GM10847 (cell line): ENCODE data around the gene PROC.

ENCODE experiments used
- POLR2A ChIP-seq: IDR thresholded peaks from 2 replicates; pipeline ENCODE4 v1.6.1; 2011; ENCODE audit not compliant: insufficient read length; ENCODE audit errors: extremely low read depth

Gene PROC

GRCh38 chr2:127419448-127420038 lies 1.3 kb downstream of the PROC start:
- no peak for TF ChIP-seq POLR2A

- no peak for TF ChIP-seq POLR2A
Measured at GRCh38 chr2:127420039-127420864, 2.0 kb downstream of the PROC start.

DNA sequence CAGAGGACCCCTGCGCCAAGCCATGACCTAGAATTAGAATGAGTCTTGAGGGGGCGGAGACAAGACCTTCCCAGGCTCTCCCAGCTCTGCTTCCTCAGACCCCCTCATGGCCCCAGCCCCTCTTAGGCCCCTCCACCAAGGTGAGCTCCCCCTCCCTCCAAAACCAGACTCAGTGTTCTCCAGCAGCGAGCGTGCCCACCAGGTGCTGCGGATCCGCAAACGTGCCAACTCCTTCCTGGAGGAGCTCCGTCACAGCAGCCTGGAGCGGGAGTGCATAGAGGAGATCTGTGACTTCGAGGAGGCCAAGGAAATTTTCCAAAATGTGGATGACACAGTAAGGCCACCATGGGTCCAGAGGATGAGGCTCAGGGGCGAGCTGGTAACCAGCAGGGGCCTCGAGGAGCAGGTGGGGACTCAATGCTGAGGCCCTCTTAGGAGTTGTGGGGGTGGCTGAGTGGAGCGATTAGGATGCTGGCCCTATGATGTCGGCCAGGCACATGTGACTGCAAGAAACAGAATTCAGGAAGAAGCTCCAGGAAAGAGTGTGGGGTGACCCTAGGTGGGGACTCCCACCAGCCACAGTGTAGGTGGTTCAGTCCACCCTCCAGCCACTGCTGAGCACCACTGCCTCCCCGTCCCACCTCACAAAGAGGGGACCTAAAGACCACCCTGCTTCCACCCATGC lies 3.0 kb downstream of the PROC start:
- no peak for TF ChIP-seq POLR2A

DNA sequence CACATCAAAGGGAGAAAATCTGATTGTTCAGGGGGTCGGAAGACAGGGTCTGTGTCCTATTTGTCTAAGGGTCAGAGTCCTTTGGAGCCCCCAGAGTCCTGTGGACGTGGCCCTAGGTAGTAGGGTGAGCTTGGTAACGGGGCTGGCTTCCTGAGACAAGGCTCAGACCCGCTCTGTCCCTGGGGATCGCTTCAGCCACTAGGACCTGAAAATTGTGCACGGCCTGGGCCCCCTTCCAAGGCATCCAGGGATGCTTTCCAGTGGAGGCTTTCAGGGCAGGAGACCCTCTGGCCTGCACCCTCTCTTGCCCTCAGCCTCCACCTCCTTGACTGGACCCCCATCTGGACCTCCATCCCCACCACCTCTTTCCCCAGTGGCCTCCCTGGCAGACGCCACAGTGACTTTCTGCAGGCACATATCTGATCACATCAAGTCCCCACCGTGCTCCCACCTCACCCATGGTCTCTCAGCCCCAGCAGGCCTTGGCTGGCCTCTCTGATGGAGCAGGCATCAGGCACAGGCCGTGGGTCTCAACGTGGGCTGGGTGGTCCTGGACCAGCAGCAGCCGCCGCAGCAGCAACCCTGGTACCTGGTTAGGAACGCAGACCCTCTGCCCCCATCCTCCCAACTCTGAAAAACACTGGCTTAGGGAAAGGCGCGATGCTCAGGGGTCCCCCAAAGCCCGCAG lies 3.8 kb downstream of the PROC start:
- no peak for TF ChIP-seq POLR2A

GRCh38 chr2:127422559-127423477 lies 4.6 kb downstream of the PROC start:
- TF ChIP-seq POLR2A: no peak

DNA sequence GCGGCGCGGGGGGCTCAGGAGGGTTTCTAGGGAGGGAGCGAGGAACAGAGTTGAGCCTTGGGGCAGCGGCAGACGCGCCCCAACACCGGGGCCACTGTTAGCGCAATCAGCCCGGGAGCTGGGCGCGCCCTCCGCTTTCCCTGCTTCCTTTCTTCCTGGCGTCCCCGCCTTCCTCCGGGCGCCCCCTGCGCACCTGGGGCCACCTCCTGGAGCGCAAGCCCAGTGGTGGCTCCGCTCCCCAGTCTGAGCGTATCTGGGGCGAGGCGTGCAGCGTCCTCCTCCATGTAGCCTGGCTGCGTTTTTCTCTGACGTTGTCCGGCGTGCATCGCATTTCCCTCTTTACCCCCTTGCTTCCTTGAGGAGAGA lies 5.2 kb downstream of the PROC start:
- no peak for TF ChIP-seq POLR2A

- no peak for TF ChIP-seq POLR2A
Measured at GRCh38 chr2:127423880-127424279, 5.7 kb downstream of the PROC start.

- TF ChIP-seq POLR2A: no peak
Measured at GRCh38 chr2:127424598-127425520, 6.6 kb downstream of the PROC start.

GRCh38 chr2:127425540-127426490 lies 7.6 kb downstream of the PROC start:
- TF ChIP-seq POLR2A: no peak

DNA sequence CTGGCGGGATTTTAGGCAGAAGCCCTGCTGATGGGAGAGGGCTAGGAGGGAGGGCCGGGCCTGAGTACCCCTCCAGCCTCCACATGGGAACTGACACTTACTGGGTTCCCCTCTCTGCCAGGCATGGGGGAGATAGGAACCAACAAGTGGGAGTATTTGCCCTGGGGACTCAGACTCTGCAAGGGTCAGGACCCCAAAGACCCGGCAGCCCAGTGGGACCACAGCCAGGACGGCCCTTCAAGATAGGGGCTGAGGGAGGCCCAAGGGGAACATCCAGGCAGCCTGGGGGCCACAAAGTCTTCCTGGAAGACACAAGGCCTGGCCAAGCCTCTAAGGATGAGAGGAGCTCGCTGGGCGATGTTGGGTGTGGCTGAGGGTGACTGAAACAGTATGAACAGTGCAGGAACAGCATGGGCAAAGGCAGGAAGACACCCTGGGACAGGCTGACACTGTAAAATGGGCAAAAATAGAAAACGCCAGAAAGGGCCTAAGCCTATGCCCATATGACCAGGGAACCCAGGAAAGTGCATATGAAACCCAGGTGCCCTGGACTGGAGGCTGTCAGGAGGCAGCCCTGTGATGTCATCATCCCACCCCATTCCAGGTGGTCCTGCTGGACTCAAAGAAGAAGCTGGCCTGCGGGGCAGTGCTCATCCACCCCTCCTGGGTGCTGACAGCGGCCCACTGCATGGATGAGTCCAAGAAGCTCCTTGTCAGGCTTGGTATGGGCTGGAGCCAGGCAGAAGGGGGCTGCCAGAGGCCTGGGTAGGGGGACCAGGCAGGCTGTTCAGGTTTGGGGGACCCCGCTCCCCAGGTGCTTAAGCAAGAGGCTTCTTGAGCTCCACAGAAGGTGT lies 8.5 kb downstream of the PROC start:
- no peak for TF ChIP-seq POLR2A

DNA sequence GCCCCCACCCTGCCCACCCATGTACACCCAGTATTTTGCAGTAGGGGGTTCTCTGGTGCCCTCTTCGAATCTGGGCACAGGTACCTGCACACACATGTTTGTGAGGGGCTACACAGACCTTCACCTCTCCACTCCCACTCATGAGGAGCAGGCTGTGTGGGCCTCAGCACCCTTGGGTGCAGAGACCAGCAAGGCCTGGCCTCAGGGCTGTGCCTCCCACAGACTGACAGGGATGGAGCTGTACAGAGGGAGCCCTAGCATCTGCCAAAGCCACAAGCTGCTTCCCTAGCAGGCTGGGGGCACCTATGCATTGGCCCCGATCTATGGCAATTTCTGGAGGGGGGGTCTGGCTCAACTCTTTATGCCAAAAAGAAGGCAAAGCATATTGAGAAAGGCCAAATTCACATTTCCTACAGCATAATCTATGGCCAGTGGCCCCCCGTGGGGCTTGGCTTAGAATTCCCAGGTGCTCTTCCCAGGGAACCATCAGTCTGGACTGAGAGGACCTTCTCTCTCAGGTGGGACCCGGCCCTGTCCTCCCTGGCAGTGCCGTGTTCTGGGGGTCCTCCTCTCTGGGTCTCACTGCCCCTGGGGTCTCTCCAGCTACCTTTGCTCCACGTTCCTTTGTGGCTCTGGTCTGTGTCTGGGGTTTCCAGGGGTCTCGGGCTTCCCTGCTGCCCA lies 9.3 kb downstream of the PROC start:
- no peak for TF ChIP-seq POLR2A
